Osteoblast (primary cell): Measurements from ENCODE around the gene FBXO47. TPM values are rescaled to one million over a fixed set of nuclear protein-coding genes. Genes with fewer than 3 reads are reported as not detected.

Source experiments
- DNase-seq: peaks from one replicate; pipeline ENCODE4 v3.0.0; 2011; ENCODE audit warnings: low spot score, mixed read lengths; ENCODE audit not compliant: insufficient read length; ENCODE audit errors: missing footprints
- H2AFZ ChIP-seq: 2 replicates; pipeline ENCODE4 v1.6.0; 2011; ENCODE audit warnings: mild to moderate bottlenecking, low read length
- H3K27ac ChIP-seq: 2 replicates; pipeline ENCODE4 v1.5.1; 2011; ENCODE audit warnings: mild to moderate bottlenecking, low read depth, low read length, moderate library complexity
- H3K27me3 ChIP-seq: 2 replicates; pipeline ENCODE4 v1.6.0; 2012; ENCODE audit warnings: mild to moderate bottlenecking, control low read depth, inconsistent platforms, low read length, moderate library complexity; ENCODE audit not compliant: insufficient read depth
- H3K36me3 ChIP-seq: 2 replicates; pipeline ENCODE4 v1.5.1; 2011; ENCODE audit warnings: mild to moderate bottlenecking, low read length, control low read depth, moderate library complexity; ENCODE audit not compliant: insufficient read depth
- H3K4me1 ChIP-seq: 2 replicates; pipeline ENCODE4 v1.5.1; 2011; ENCODE audit warnings: mild to moderate bottlenecking, low read length, control low read depth, moderate library complexity; ENCODE audit not compliant: insufficient read depth
- H3K4me2 ChIP-seq: 2 replicates; pipeline ENCODE4 v1.6.0; 2011; ENCODE audit warnings: mild to moderate bottlenecking, low read length; ENCODE audit not compliant: insufficient read depth
- H3K4me3 ChIP-seq: fragments of 200-600 bp; sonication (generic); 3 replicates; pipeline ENCODE4 v1.5.1; 2012; ENCODE audit warnings: mild to moderate bottlenecking, low read length, inconsistent platforms; ENCODE audit not compliant: insufficient read depth
- H3K79me2 ChIP-seq: 2 replicates; pipeline ENCODE4 v1.6.0; 2012; ENCODE audit warnings: mild to moderate bottlenecking, low read length, control low read depth, inconsistent platforms; ENCODE audit not compliant: insufficient read depth
- H3K9me3 ChIP-seq: 2 replicates; pipeline ENCODE4 v1.5.1; 2011; ENCODE audit warnings: low read depth, low read length, control low read depth
- H4K20me1 ChIP-seq: 2 replicates; pipeline ENCODE4 v1.6.0; 2012; ENCODE audit warnings: mild to moderate bottlenecking, low read length, control low read depth; ENCODE audit not compliant: insufficient read depth
- total RNA-seq: library from RNA; depleted of rRNA; stranded (reverse); fragments of >200 nt; gene quantifications from 2 replicates; pipeline ENCODE4 v1.2.3, GENCODE V29; 2012
- TF ChIP-seq, protein P1 (sequence below): IDR thresholded peaks from 2 replicates; pipeline ENCODE4 v1.5.1; 2011; ENCODE audit warnings: mild to moderate bottlenecking, low read depth, low read length, moderate library complexity; ENCODE audit errors: extremely low read depth

FBXO47 gene
- total RNA-seq, 1 donor, result not detected

GRCh38 chr17:38891441-38891840, 75.8 kb downstream of the FBXO47 start:
- H3K36me3 ChIP-seq, result peaks cover 87% of the 10 kb centered on the region
- peaks cover 16% of the 10 kb centered on the region for H3K4me1 ChIP-seq
- no peak overlapping the region for H3K4me2 ChIP-seq
- TF ChIP-seq, protein P1, sequence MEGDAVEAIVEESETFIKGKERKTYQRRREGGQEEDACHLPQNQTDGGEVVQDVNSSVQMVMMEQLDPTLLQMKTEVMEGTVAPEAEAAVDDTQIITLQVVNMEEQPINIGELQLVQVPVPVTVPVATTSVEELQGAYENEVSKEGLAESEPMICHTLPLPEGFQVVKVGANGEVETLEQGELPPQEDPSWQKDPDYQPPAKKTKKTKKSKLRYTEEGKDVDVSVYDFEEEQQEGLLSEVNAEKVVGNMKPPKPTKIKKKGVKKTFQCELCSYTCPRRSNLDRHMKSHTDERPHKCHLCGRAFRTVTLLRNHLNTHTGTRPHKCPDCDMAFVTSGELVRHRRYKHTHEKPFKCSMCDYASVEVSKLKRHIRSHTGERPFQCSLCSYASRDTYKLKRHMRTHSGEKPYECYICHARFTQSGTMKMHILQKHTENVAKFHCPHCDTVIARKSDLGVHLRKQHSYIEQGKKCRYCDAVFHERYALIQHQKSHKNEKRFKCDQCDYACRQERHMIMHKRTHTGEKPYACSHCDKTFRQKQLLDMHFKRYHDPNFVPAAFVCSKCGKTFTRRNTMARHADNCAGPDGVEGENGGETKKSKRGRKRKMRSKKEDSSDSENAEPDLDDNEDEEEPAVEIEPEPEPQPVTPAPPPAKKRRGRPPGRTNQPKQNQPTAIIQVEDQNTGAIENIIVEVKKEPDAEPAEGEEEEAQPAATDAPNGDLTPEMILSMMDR, result no peak
- H3K9me3 ChIP-seq, result no peaks in the 10 kb centered on the region
- no peak overlapping the region for H3K4me3 ChIP-seq
- peaks cover 97% of the 10 kb centered on the region for H3K79me2 ChIP-seq
- H3K27ac ChIP-seq, result peak overlapping the region; percentile 12
- peaks cover 77% of the 10 kb centered on the region for H4K20me1 ChIP-seq
- no peaks in the 10 kb centered on the region for H3K27me3 ChIP-seq
- no peak overlapping the region for H2AFZ ChIP-seq
- peak; percentile 68 for DNase-seq

- H3K27me3 ChIP-seq, result no peaks in the 10 kb centered on the region
- no peak overlapping the region for H2AFZ ChIP-seq
- H3K79me2 ChIP-seq, result peaks cover 97% of the 10 kb centered on the region
- H3K27ac ChIP-seq, result no peak overlapping the region
- H3K9me3 ChIP-seq, result no peaks in the 10 kb centered on the region
- TF ChIP-seq, protein P1, result no peak
- no peak overlapping the region for H3K4me2 ChIP-seq
- no peak overlapping the region for H3K4me3 ChIP-seq
- H4K20me1 ChIP-seq, result peaks cover 85% of the 10 kb centered on the region
- peak; percentile 38 for DNase-seq
- peaks cover 14% of the 10 kb centered on the region for H3K4me1 ChIP-seq
- peaks cover 82% of the 10 kb centered on the region for H3K36me3 ChIP-seq
Observed at GRCh38 chr17:38890410-38890746, 76.8 kb downstream of the FBXO47 start.

- Histone ChIP-seq H3K4me2 (no peak overlapping the region), H3K27ac (peak overlapping the region; percentile 23), H3K9me3 (no peaks in the 10 kb centered on the region), H4K20me1 (peaks cover 90% of the 10 kb centered on the region), H2AFZ (no peak overlapping the region), H3K79me2 (peaks cover 99% of the 10 kb centered on the region), H3K27me3 (no peaks in the 10 kb centered on the region), H3K36me3 (peaks cover 82% of the 10 kb centered on the region), H3K4me3 (no peak overlapping the region), H3K4me1 (peaks cover 14% of the 10 kb centered on the region)
- TF ChIP-seq, protein P1, result no peak
- peak; percentile 50 for DNase-seq
Observed at GRCh38 chr17:38889745-38890409, 77.3 kb downstream of the FBXO47 start.

- H3K4me1 ChIP-seq, result peaks cover 14% of the 10 kb centered on the region
- no peaks in the 10 kb centered on the region for H3K27me3 ChIP-seq
- TF ChIP-seq, protein P1, result no peak
- H2AFZ ChIP-seq, result no peak overlapping the region
- H3K4me3 ChIP-seq, result no peak overlapping the region
- H3K9me3 ChIP-seq, result no peaks in the 10 kb centered on the region
- no peak overlapping the region for H3K4me2 ChIP-seq
- H3K36me3 ChIP-seq, result peaks cover 75% of the 10 kb centered on the region
- peak; percentile 29 for DNase-seq
- no peak overlapping the region for H3K27ac ChIP-seq
- H4K20me1 ChIP-seq, result peaks cover 88% of the 10 kb centered on the region
- peaks cover 99% of the 10 kb centered on the region for H3K79me2 ChIP-seq
Observed at GRCh38 chr17:38888842-38889241, 78.4 kb downstream of the FBXO47 start.
